Measurements from ENCODE around the gene TBX4.

GRCh38 chr17:61520897-61521296, 68.7 kb downstream of the TBX4 start:
- TF ChIP-seq HOMEZ (CRISPR knock-in tag; IDR thresholded peaks at IDR 0.05) (no peak), CHD2 (IDR thresholded peaks at IDR 0.05; ENCODE audit: low read depth, low read length) (no peak), MYC (IDR thresholded peaks at IDR 0.05; ENCODE audit: low read depth, low read length) (no peak), MYC (CRISPR knock-in tag; IDR thresholded peaks at IDR 0.05; ENCODE audit: borderline replicate concordance, low read depth) (no peak), ESRRB (CRISPR knock-in tag; IDR thresholded peaks at IDR 0.05; ENCODE audit: borderline replicate concordance) (no peak), ZNF407 (IDR thresholded peaks at IDR 0.05; ENCODE audit: low read depth) (no peak), BRD4 (IDR thresholded peaks at IDR 0.05) (no peak), ZC3H8 (IDR thresholded peaks at IDR 0.05) (no peak), ZBTB33 (CRISPR knock-in tag; IDR thresholded peaks at IDR 0.05) (no peak)

Measured in K562 (cell line).